Hematopoietic multipotent progenitor cell treated with erythropoietin and hydrocortisone succinate and interleukin-3 and kit ligand, for 4 days (in vitro differentiated cells): ENCODE results near the gene ARHGEF16.

Source experiments
- DNase-seq: peaks from one replicate; pipeline ENCODE4 v3.0.0-alpha.2; 2015

ARHGEF16 gene

GRCh38 chr1:3423245-3423829 is 31.1 kb upstream of the ARHGEF16 start:
- peak; percentile 15 for DNase-seq

GRCh38 chr1:3423896-3424611 is 30.4 kb upstream of the ARHGEF16 start:
- no peak for DNase-seq

- no peak for DNase-seq
These were observed 28.8 kb upstream of the ARHGEF16 start for GRCh38 chr1:3425486-3426215.

GRCh38 chr1:3426956-3427535 is 27.4 kb upstream of the ARHGEF16 start:
- no peak for DNase-seq

- DNase-seq, result no peak
These were observed 26.5 kb upstream of the ARHGEF16 start for GRCh38 chr1:3427711-3428704.

GRCh38 chr1:3428899-3429298 is 25.6 kb upstream of the ARHGEF16 start:
- no peak for DNase-seq

GRCh38 chr1:3429320-3429719 is 25.1 kb upstream of the ARHGEF16 start:
- DNase-seq, result no peak

- no peak for DNase-seq
These were observed 24.7 kb upstream of the ARHGEF16 start for GRCh38 chr1:3429766-3430165.

GRCh38 chr1:3430406-3430805 is 24.1 kb upstream of the ARHGEF16 start:
- no peak for DNase-seq

GRCh38 chr1:3430820-3431219 is 23.6 kb upstream of the ARHGEF16 start:
- no peak for DNase-seq

GRCh38 chr1:3431266-3431665 is 23.2 kb upstream of the ARHGEF16 start:
- DNase-seq, result peak; percentile 38

- no peak for DNase-seq
These were observed 22.8 kb upstream of the ARHGEF16 start for GRCh38 chr1:3431686-3432085.

- DNase-seq, result no peak
These were observed 22.2 kb upstream of the ARHGEF16 start for GRCh38 chr1:3432306-3432705.

- no peak for DNase-seq
These were observed 21.4 kb upstream of the ARHGEF16 start for GRCh38 chr1:3433076-3433475.

- no peak for DNase-seq
These were observed 20.7 kb upstream of the ARHGEF16 start for GRCh38 chr1:3433596-3434320.

GRCh38 chr1:3434406-3435110 is 19.9 kb upstream of the ARHGEF16 start:
- no peak for DNase-seq

- no peak for DNase-seq
These were observed 18.8 kb upstream of the ARHGEF16 start for GRCh38 chr1:3435666-3436065.

- DNase-seq, result no peak
These were observed 18.0 kb upstream of the ARHGEF16 start for GRCh38 chr1:3436451-3436850.

- DNase-seq, result no peak
These were observed 17.6 kb upstream of the ARHGEF16 start for GRCh38 chr1:3436901-3437300.

GRCh38 chr1:3438661-3439180 is 15.7 kb upstream of the ARHGEF16 start:
- DNase-seq, result no peak
